Caco-2 (cell line): ENCODE data around the gene C14orf132. TPM values are rescaled to one million over a fixed set of nuclear protein-coding genes. Genes with fewer than 3 reads are reported as not detected.

ENCODE experiments used
- BruUV-seq: library from RNA; stranded (reverse); fragments of 400-500 nt; replicated peaks from 2 replicates; lab custom pipeline; 2021; lab: Mats Ljungman, UMichigan
- CTCF ChIA-PET: fragments of 300-600 bp; sonication (Branson Sonifier 250); formaldehyde crosslinking; loops from one replicate; lab custom pipeline; 2022; ENCODE audit warnings: antibody characterized with exemption; lab: Charles Lee
- POLR2A ChIA-PET: fragments of 300-600 bp; sonication (Branson Sonifier 250); formaldehyde crosslinking; loops from one replicate; lab custom pipeline; 2022; ENCODE audit warnings: antibody characterized with exemption; lab: Charles Lee
- DNase-seq, 2 experiments: peaks; one replicate each; pipeline versions ENCODE4 v3.0.0 to v3.0.0-alpha.2; 2020 to 2022
- H3K27me3 ChIP-seq: replicated peaks from 2 replicates; pipeline ENCODE4 v1.6.0; 2011; ENCODE audit warnings: low read length; ENCODE audit not compliant: control insufficient read depth, insufficient read depth
- H3K36me3 ChIP-seq: 2 replicates; pipeline ENCODE4 v1.5.1; 2011; ENCODE audit warnings: low read length; ENCODE audit not compliant: control insufficient read depth, insufficient read depth
- H3K4me1 ChIP-seq: fragments of 250-450 bp; sonication (Bioruptor Pico); 2 replicates; pipeline ENCODE4 v1.5.1; 2020; ENCODE audit warnings: mild to moderate bottlenecking
- H3K4me3 ChIP-seq: 2 replicates; pipeline ENCODE4 v1.5.1; 2011; ENCODE audit warnings: low read depth, mild to moderate bottlenecking, control low read depth, low read length
- H3K9me3 ChIP-seq: fragments of 250-450 bp; sonication (Bioruptor Pico); 2 replicates; pipeline ENCODE4 v1.5.1; 2020; ENCODE audit warnings: mild to moderate bottlenecking, moderate library complexity
- H3K27ac Mint-ChIP-seq: one replicate; pipeline ENCODE4 v1.8.0; 2022; ENCODE audit warnings: mixed read lengths; ENCODE audit not compliant: unreplicated experiment
- H3K27me3 Mint-ChIP-seq: one replicate; pipeline ENCODE4 v1.8.0; 2022; ENCODE audit warnings: mixed read lengths; ENCODE audit not compliant: insufficient read depth, unreplicated experiment
- H3K36me3 Mint-ChIP-seq: one replicate; pipeline ENCODE4 v1.8.0; 2022; ENCODE audit warnings: mild to moderate bottlenecking, mixed read lengths; ENCODE audit not compliant: insufficient read depth, unreplicated experiment
- H3K4me1 Mint-ChIP-seq: one replicate; pipeline ENCODE4 v1.8.0; 2022; ENCODE audit warnings: low read depth, mixed read lengths; ENCODE audit not compliant: unreplicated experiment
- H3K4me3 Mint-ChIP-seq: one replicate; pipeline ENCODE4 v1.8.0; 2022; ENCODE audit warnings: mild to moderate bottlenecking, moderate library complexity, mixed read lengths; ENCODE audit not compliant: unreplicated experiment
- H3K9me3 Mint-ChIP-seq: one replicate; pipeline ENCODE4 v1.8.0; 2022; ENCODE audit warnings: mixed read lengths; ENCODE audit not compliant: unreplicated experiment
- intact Hi-C: fragments of 100-400 bp; cut with micrococcal nuclease; formaldehyde crosslinking; loops from one replicate; pipeline ENCODE4 v1.10.0; 2022; ENCODE audit not compliant: unreplicated experiment
- total RNA-seq: library from RNA; stranded (reverse); gene quantifications from 2 replicates; pipeline ENCODE4 v1.2.3, GENCODE V29; 2022
- TF ChIP-seq, protein P1 (sequence below), 2 experiments: fragments of 200-600 bp in 1 of 2; IDR thresholded peaks; 1 replicate in 1 of 2; 2 replicates in 1 of 2; pipeline versions ENCODE4 v1.5.1 to v1.8.0; 2011 to 2022; ENCODE audit warnings: antibody characterized with exemption in 1 of 2, control low read depth in 1 of 2, inconsistent platforms in 1 of 2, low read depth in 1 of 2, low read length in 1 of 2, mild to moderate bottlenecking in 1 of 2, moderate library complexity in 1 of 2; ENCODE audit not compliant: insufficient read depth in 1 of 2, severe bottlenecking in 1 of 2, unreplicated experiment in 1 of 2

C14orf132 gene
- total RNA-seq, 1 experiment from 2014 or later, result 0.20 TPM

DNA sequence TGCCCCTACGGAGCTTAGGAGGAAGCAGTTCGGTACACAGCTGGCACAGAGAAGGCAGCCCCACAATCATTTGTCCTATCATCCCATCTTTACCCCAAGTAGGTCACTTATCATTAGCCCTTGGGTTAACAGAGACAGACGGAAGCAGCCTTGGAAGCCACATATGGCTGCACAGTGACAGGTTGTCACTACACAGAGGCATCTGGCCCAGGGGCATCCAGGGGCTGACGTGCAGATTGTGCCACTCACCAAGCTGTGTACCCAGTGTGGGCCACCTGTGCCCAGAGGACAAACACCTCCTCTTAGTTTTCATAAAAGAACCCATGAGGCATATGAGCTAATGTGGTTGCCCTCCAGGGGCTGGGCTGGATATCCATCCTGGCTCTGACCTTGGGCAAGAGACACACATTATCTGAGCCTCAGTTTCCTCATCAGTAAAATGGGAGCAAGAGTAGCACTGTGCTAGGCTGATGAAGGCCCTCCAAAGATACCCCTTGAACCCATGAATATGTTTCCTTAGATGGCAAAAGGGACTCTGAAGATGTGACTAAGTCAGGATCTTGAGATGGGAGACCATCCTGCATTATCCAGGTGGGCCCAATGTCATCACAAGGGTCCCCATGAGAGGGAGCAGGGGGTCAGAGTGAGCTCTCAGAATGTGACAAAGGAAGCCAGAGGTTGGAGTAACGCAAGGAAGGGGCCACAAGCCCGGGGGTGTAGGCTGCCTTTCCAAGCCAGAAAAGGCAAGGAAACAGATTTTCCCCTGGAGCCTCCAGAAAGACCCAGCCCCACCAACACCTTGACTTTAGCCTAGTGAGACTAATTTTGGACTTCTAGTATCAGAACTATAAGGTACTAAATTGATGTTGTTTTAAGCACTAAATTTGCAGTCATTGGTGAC lies 64.6 kb downstream of the C14orf132 start:
- no peak overlapping the region for H3K4me3 Mint-ChIP-seq
- CTCF ChIA-PET, result no interaction called here
- H3K4me1 Mint-ChIP-seq, result peaks cover 7% of the 10 kb centered on the region
- no peaks in the 10 kb centered on the region for H3K27me3 ChIP-seq
- H3K27ac Mint-ChIP-seq, result no peak overlapping the region
- peaks cover 38% of the 10 kb centered on the region for H3K4me1 ChIP-seq
- no peaks in the 10 kb centered on the region for H3K36me3 ChIP-seq
- H3K9me3 ChIP-seq, result no peaks in the 10 kb centered on the region
- H3K4me3 ChIP-seq, result no peak overlapping the region
- no TSS peak for BruUV-seq
- POLR2A ChIA-PET, result no interaction called here
- H3K36me3 Mint-ChIP-seq, result no peaks in the 10 kb centered on the region
- TF ChIP-seq, protein P1, sequence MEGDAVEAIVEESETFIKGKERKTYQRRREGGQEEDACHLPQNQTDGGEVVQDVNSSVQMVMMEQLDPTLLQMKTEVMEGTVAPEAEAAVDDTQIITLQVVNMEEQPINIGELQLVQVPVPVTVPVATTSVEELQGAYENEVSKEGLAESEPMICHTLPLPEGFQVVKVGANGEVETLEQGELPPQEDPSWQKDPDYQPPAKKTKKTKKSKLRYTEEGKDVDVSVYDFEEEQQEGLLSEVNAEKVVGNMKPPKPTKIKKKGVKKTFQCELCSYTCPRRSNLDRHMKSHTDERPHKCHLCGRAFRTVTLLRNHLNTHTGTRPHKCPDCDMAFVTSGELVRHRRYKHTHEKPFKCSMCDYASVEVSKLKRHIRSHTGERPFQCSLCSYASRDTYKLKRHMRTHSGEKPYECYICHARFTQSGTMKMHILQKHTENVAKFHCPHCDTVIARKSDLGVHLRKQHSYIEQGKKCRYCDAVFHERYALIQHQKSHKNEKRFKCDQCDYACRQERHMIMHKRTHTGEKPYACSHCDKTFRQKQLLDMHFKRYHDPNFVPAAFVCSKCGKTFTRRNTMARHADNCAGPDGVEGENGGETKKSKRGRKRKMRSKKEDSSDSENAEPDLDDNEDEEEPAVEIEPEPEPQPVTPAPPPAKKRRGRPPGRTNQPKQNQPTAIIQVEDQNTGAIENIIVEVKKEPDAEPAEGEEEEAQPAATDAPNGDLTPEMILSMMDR (IDR thresholded peaks at IDR 0.05; ENCODE audit: insufficient read depth in 1 of 2, low read depth in 1 of 2, low read length in 1 of 2, severe bottlenecking in 1 of 2, unreplicated experiment in 1 of 2), result no peak
- intact Hi-C loops, result no loop called here
- H3K9me3 Mint-ChIP-seq, result no peaks in the 10 kb centered on the region
- DNase-seq, result no peak
- no peaks in the 10 kb centered on the region for H3K27me3 Mint-ChIP-seq

DNA sequence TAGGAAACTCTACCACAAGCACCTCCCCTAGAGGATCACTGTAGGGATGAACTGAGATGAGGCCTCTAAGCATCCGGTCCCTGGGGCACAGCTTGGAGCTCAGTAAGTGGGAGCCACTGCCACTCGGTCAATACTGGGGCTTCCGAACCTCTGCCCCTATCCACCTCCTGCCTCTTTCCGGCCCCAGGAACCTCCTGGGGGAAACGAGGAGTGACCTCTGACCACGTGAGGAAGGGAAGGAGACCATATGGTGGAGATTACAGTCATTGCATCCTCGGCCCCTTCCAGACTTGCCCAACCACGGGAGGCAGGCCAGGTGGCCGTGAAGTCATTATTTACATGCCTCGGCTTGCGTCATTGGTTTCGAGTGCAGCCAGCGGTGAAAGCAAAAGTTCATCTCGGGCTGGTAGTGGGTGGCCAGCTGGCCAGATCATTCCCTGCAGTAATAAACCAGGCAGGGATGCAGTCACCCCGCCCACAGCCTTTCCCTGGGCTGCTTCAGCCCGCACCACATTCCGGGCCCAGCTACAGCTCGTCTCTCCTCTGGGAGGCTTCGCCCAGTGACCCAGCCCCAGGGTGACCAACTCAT lies 65.4 kb downstream of the C14orf132 start:
- no TSS peak for BruUV-seq
- no peaks in the 10 kb centered on the region for H3K36me3 Mint-ChIP-seq
- no peak overlapping the region for H3K27ac Mint-ChIP-seq
- H3K9me3 Mint-ChIP-seq, result no peaks in the 10 kb centered on the region
- Histone ChIP-seq H3K4me1 (peaks cover 38% of the 10 kb centered on the region), H3K9me3 (no peaks in the 10 kb centered on the region), H3K36me3 (no peaks in the 10 kb centered on the region), H3K27me3 (no peaks in the 10 kb centered on the region), H3K4me3 (no peak overlapping the region)
- TF ChIP-seq, protein P1 (IDR thresholded peaks at IDR 0.05; ENCODE audit: insufficient read depth in 1 of 2, low read depth in 1 of 2, low read length in 1 of 2, severe bottlenecking in 1 of 2, unreplicated experiment in 1 of 2), result no peak
- intact Hi-C loops, result no loop called here
- H3K4me1 Mint-ChIP-seq, result peaks cover 7% of the 10 kb centered on the region
- no peak overlapping the region for H3K4me3 Mint-ChIP-seq
- CTCF ChIA-PET, result interaction anchor here (0.6 kb wide), 1 partner anchor 79 kb away, joined by 3 read pairs; no protein-coding TSS in a partner anchor
- POLR2A ChIA-PET, result no interaction called here
- H3K27me3 Mint-ChIP-seq, result no peaks in the 10 kb centered on the region
- peak; percentile 40 to 61 for DNase-seq

DNA sequence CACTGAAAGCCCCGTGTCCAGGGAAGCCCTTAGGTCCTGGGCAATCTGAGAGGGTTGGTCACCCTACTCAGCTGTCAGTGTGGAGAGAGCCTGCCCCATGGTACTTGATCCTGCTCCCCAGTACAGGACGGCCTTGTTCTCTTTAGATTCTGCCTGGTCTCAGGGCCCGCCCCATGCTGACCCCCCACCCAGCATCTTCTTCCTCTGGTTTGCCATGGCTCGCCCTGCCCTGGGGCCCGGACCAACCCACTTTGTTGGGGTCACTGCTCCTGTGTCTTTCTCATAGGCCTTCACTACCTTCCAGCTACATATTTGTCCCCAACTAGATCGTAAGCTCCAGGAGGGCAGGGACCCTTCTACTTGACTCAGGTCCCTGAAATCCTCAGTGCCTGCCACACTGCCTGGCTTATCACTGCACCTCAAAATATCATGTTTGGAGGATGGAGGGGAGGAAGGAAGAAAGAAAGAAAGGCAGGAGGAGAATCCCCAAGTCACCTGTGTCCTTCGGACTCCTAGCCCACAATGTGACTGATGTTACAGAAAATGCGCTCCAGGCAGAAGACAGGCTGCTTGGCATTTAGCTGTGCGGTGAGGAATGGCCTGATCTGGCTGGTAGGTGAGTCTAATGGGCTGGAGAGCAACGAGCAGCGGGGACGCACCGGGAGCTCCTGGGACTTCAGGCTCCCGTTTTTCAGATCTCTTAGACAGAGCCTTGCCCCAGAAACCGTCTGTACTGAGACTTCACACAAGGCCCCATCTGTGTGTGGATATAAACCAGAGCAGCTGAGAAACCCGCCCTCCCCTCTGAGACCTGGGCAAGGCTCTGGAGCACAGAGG lies 66.1 kb downstream of the C14orf132 start:
- H3K4me1 ChIP-seq, result peaks cover 38% of the 10 kb centered on the region
- no peaks in the 10 kb centered on the region for H3K27me3 Mint-ChIP-seq
- BruUV-seq, result no TSS peak
- H3K36me3 Mint-ChIP-seq, result no peaks in the 10 kb centered on the region
- no peaks in the 10 kb centered on the region for H3K36me3 ChIP-seq
- intact Hi-C loops, result no loop called here
- H3K27me3 ChIP-seq, result no peaks in the 10 kb centered on the region
- H3K4me3 ChIP-seq, result no peak overlapping the region
- DNase-seq, result no peak
- H3K27ac Mint-ChIP-seq, result no peak overlapping the region
- POLR2A ChIA-PET, result no interaction called here
- H3K9me3 ChIP-seq, result no peaks in the 10 kb centered on the region
- no peak overlapping the region for H3K4me3 Mint-ChIP-seq
- TF ChIP-seq, protein P1 (IDR thresholded peaks at IDR 0.05; ENCODE audit: insufficient read depth in 1 of 2, low read depth in 1 of 2, low read length in 1 of 2, severe bottlenecking in 1 of 2, unreplicated experiment in 1 of 2), result no peak
- CTCF ChIA-PET, result interaction anchor here (0.6 kb wide), 1 partner anchor 79 kb away, joined by 3 read pairs; no protein-coding TSS in a partner anchor
- H3K4me1 Mint-ChIP-seq, result peaks cover 7% of the 10 kb centered on the region
- no peaks in the 10 kb centered on the region for H3K9me3 Mint-ChIP-seq
